IMR-90 (cell line): ENCODE data around the gene MYL6. TPM values are rescaled to one million over a fixed set of nuclear protein-coding genes. Genes with fewer than 3 reads are reported as not detected.
A peak's percentile ranks its signal among the peaks of the same experiment; 100 is the strongest.

ENCODE experiments used
- ATAC-seq: fragments of 200-7000 bp; cut with Tn5 transposase; 2 replicates; pipeline ENCODE4 v1.9.1; 2020; ENCODE audit warnings: low read depth, mild to moderate bottlenecking, moderate library complexity
- BruUV-seq: library from RNA; stranded (reverse); fragments of 400-500 nt; replicated peaks from 2 replicates; lab custom pipeline; 2021; lab: Mats Ljungman, UMichigan
- CTCF ChIA-PET: fragments of 300-600 bp; formaldehyde crosslinking; extraction: SDS; loops from one replicate; lab custom pipeline; 2021; ENCODE audit warnings: antibody characterized with exemption; lab: Yijun Ruan, JAX
- POLR2A ChIA-PET: fragments of 300-600 bp; sonication (Branson Sonifier 250); formaldehyde crosslinking; loops from one replicate; lab custom pipeline; 2022; ENCODE audit warnings: antibody characterized with exemption; ENCODE audit not compliant: unreplicated experiment; lab: Charles Lee
- DNase-seq: peaks from one replicate; pipeline ENCODE4 v3.0.0; 2013
- H2AFZ ChIP-seq: replicated peaks from 2 replicates; pipeline ENCODE3; 2013; ENCODE audit warnings: low read length, mild to moderate bottlenecking; ENCODE audit not compliant: poor library complexity
- H2AK5ac ChIP-seq: 2 replicates; pipeline ENCODE4 v1.6.1; 2013; ENCODE audit warnings: low read depth, low read length, inconsistent platforms
- H2AK9ac ChIP-seq: replicated peaks from 2 replicates; pipeline ENCODE3; 2013; ENCODE audit warnings: mild to moderate bottlenecking, low read depth, low read length, moderate library complexity; ENCODE audit not compliant: poor library complexity
- H2BK120ac ChIP-seq: 2 replicates; pipeline ENCODE4 v1.6.1; 2013; ENCODE audit warnings: low read depth, low read length, inconsistent platforms
- H2BK15ac ChIP-seq: 3 replicates; pipeline ENCODE4 v1.6.1; 2013; ENCODE audit warnings: low read depth, low read length, inconsistent platforms
- H2BK20ac ChIP-seq: 2 replicates; pipeline ENCODE4 v1.6.1; 2013; ENCODE audit warnings: low read depth, mild to moderate bottlenecking, inconsistent platforms, low read length, moderate library complexity
- H2BK5ac ChIP-seq: 2 replicates; pipeline ENCODE4 v1.6.1; 2013; ENCODE audit warnings: mild to moderate bottlenecking, low read depth, low read length, inconsistent platforms; ENCODE audit not compliant: poor library complexity, severe bottlenecking
- H3K14ac ChIP-seq: replicated peaks from 2 replicates; pipeline ENCODE4 v1.6.1; 2013; ENCODE audit warnings: low read depth, low read length, inconsistent platforms
- H3K18ac ChIP-seq: 2 replicates; pipeline ENCODE4 v1.6.1; 2013; ENCODE audit warnings: low read depth, low read length, control low read depth
- H3K23ac ChIP-seq: 2 replicates; pipeline ENCODE4 v1.6.1; 2013; ENCODE audit warnings: low read depth, low read length, inconsistent platforms
- H3K27ac ChIP-seq: 2 replicates; pipeline ENCODE4 v1.5.1; 2013; ENCODE audit warnings: mild to moderate bottlenecking, control low read depth, low read length; ENCODE audit not compliant: insufficient read depth
- H3K27me3 ChIP-seq: 2 replicates; pipeline ENCODE4 v1.6.1; 2013; ENCODE audit warnings: low read length; ENCODE audit not compliant: control insufficient read depth, insufficient read depth
- H3K36me3 ChIP-seq: 2 replicates; pipeline ENCODE4 v1.6.1; 2013; ENCODE audit warnings: low read length, mixed read lengths; ENCODE audit not compliant: control insufficient read depth, insufficient read depth
- H3K4ac ChIP-seq: 2 replicates; pipeline ENCODE4 v1.6.1; 2013; ENCODE audit warnings: low read depth, low read length, inconsistent platforms
- H3K4me1 ChIP-seq: 2 replicates; pipeline ENCODE4 v1.6.1; 2013; ENCODE audit warnings: low read length, mixed read lengths; ENCODE audit not compliant: control insufficient read depth, insufficient read depth
- H3K4me2 ChIP-seq: 2 replicates; pipeline ENCODE4 v1.6.1; 2013; ENCODE audit warnings: low read depth, mild to moderate bottlenecking, control low read depth, low read length, moderate library complexity
- H3K4me3 ChIP-seq: 2 replicates; pipeline ENCODE4 v1.5.1; 2013; ENCODE audit warnings: low read depth, mild to moderate bottlenecking, control low read depth, low read length, moderate library complexity; ENCODE audit not compliant: insufficient read depth
- H3K56ac ChIP-seq: 2 replicates; pipeline ENCODE4 v1.6.1; 2013; ENCODE audit warnings: low read length, inconsistent platforms; ENCODE audit not compliant: insufficient read depth; ENCODE audit errors: extremely low read depth
- H3K79me1 ChIP-seq, 2 experiments: 2 replicates each; pipeline ENCODE4 v1.6.1; 2013; ENCODE audit warnings: low read length in 2 of 2, inconsistent platforms in 1 of 2, low read depth in 1 of 2
- H3K9ac ChIP-seq: 2 replicates; pipeline ENCODE4 v1.6.1; 2013; ENCODE audit warnings: low read depth, low read length, control low read depth
- H3K9me1 ChIP-seq: 2 replicates; pipeline ENCODE4 v1.6.1; 2013; ENCODE audit warnings: low read length, inconsistent platforms; ENCODE audit not compliant: insufficient read depth
- H3K9me3 ChIP-seq: 2 replicates; pipeline ENCODE4 v1.6.1; 2013; ENCODE audit warnings: low read length; ENCODE audit not compliant: control insufficient read depth, insufficient read depth
- H4K20me1 ChIP-seq: 2 replicates; pipeline ENCODE4 v1.6.1; 2013; ENCODE audit warnings: low read length, inconsistent platforms; ENCODE audit not compliant: insufficient read depth
- H4K5ac ChIP-seq: 2 replicates; pipeline ENCODE4 v1.6.1; 2013; ENCODE audit warnings: mild to moderate bottlenecking, low read depth, low read length, control low read depth
- H4K8ac ChIP-seq, 2 experiments: 2 replicates each; pipeline ENCODE4 v1.6.1; 2013; ENCODE audit warnings: low read depth in 2 of 2, low read length in 2 of 2, control low read depth in 1 of 2, inconsistent platforms in 1 of 2
- H4K91ac ChIP-seq: 2 replicates; pipeline ENCODE4 v1.6.1; 2013; ENCODE audit warnings: low read depth, low read length, inconsistent platforms; ENCODE audit not compliant: insufficient read depth
- BHLHE40 ChIP-seq: fragments of 150-350 bp; IDR thresholded peaks from 2 replicates; pipeline ENCODE4 v1.6.1; 2016; ENCODE audit warnings: mild to moderate bottlenecking, low read depth, low read length
- FOS ChIP-seq: fragments of 150-350 bp; IDR thresholded peaks from 2 replicates; pipeline ENCODE4 v1.6.1; 2016; ENCODE audit warnings: low read depth, low read length
- WGBS, 2 experiments: methylation state at CpG; one replicate each; pipeline versions ENCODE4 v1.1.5 to v1.1.7; 2013; ENCODE audit warnings: missing lambda C conversion rate in 2 of 2; ENCODE audit not compliant: insufficient read length in 1 of 2; ENCODE audit errors: extremely low coverage in 2 of 2; 5-methylcytosine and 5-hydroxymethylcytosine counted together
- dilution Hi-C: fragments of 300-500 bp; cut with HindIII; formaldehyde crosslinking; loops from one replicate; pipeline ENCODE4 v1.14.3; 2018; ENCODE audit warnings: low sequenced_read_pairs; ENCODE audit not compliant: unreplicated experiment
- in situ Hi-C: fragments of 300-500 bp; cut with MboI; formaldehyde crosslinking; loops from 3 replicates; pipeline ENCODE4 v1.14.3; 2019; ENCODE audit warnings: low sequenced_read_pairs, inconsistent platforms, mixed read lengths
- intact Hi-C: fragments of 100-400 bp; cut with micrococcal nuclease; formaldehyde crosslinking; loops from 2 replicates; pipeline ENCODE4 v1.10.0; 2022
- polyA plus RNA-seq, 3 experiments: library from polyadenylated mRNA; depleted of rRNA; stranded (reverse); fragments of >200 nt; gene quantifications; 2 replicates each; pipeline ENCODE4 v1.2.3, GENCODE V29; 2012; ENCODE audit warnings: low replicate concordance in 1 of 3
- total RNA-seq: library from RNA; depleted of rRNA; stranded (reverse); fragments of >200 nt; gene quantifications from 2 replicates; pipeline ENCODE4 v1.2.3, GENCODE V29; 2012
- TF ChIP-seq, protein P1 (sequence below): fragments of 150-350 bp; IDR thresholded peaks from 2 replicates; pipeline ENCODE4 v1.6.1; 2016; ENCODE audit warnings: low read depth, mild to moderate bottlenecking, low read length, moderate library complexity, borderline replicate concordance
- TF ChIP-seq, protein P2 (sequence below): conservative IDR thresholded peaks from 2 replicates; pipeline ENCODE4 v1.5.1; 2012; ENCODE audit warnings: mild to moderate bottlenecking, low read depth, low read length, improper control_type of control experiment

The MYL6 gene
- total and polyA plus RNA-seq, 2 of the 4 experiments (the other 2 are of a cell fraction), result 4,816 to 6,979 TPM

DNA sequence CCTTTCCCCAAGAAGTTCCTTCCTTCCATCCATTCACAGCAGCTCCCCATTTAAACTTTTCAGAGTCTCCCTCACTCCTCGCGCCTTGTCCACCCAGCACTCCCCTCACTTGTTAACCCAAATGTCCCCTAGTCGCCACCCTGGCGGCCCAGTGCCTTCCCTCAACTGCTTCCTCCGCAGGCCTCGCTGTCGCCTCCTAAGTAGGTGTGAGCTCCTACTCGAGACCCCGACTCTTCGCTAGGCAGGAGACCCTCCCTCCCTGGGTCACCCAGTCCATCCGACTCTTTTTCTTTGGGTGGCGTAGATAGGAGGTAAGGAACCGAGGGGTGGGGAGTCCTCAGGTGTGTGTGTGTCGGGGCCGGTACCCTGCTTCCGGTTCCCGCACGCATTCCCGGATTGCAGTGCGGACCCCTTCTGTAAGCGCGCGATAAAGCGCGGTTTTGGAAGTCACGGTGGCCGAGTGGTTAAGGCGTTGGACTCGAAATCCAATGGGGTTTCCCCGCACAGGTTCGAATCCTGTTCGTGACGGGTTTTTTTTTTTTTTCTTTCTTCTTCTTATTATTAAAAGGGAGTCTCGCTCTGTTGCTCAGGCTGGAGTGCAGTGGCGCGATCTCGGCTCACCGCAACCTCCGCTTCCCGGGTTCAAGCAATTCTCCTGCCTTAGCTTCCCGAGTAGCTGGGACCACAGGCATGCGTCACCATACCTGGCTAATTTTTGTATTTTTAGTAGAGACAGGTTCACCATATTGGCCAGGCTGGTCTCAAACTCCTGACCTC lies 31.9 kb downstream of the MYL6 start:
- H3K4me2 ChIP-seq, result peak overlapping the region; percentile 93
- H3K56ac ChIP-seq, result peak overlapping the region; percentile 61; the same call in 1 of the 2 replicates
- peak overlapping the region; percentile 95 for H3K4ac ChIP-seq
- H2AFZ ChIP-seq, result peak overlapping the region; percentile 100
- TF ChIP-seq, protein P1, sequence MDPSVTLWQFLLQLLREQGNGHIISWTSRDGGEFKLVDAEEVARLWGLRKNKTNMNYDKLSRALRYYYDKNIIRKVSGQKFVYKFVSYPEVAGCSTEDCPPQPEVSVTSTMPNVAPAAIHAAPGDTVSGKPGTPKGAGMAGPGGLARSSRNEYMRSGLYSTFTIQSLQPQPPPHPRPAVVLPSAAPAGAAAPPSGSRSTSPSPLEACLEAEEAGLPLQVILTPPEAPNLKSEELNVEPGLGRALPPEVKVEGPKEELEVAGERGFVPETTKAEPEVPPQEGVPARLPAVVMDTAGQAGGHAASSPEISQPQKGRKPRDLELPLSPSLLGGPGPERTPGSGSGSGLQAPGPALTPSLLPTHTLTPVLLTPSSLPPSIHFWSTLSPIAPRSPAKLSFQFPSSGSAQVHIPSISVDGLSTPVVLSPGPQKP, result peak; percentile 52; the same call in 1 of the 2 replicates
- peak; percentile 17; the same call in 1 of the 2 replicates for TF ChIP-seq BHLHE40
- TF ChIP-seq FOS, result peak; percentile 80
- TF ChIP-seq, protein P2, sequence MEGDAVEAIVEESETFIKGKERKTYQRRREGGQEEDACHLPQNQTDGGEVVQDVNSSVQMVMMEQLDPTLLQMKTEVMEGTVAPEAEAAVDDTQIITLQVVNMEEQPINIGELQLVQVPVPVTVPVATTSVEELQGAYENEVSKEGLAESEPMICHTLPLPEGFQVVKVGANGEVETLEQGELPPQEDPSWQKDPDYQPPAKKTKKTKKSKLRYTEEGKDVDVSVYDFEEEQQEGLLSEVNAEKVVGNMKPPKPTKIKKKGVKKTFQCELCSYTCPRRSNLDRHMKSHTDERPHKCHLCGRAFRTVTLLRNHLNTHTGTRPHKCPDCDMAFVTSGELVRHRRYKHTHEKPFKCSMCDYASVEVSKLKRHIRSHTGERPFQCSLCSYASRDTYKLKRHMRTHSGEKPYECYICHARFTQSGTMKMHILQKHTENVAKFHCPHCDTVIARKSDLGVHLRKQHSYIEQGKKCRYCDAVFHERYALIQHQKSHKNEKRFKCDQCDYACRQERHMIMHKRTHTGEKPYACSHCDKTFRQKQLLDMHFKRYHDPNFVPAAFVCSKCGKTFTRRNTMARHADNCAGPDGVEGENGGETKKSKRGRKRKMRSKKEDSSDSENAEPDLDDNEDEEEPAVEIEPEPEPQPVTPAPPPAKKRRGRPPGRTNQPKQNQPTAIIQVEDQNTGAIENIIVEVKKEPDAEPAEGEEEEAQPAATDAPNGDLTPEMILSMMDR, result no peak; the same call in 1 of the 2 replicates
- DNase-seq (peak; percentile 85), ATAC-seq (peak; percentile 35)
- H4K91ac ChIP-seq, result peak overlapping the region; percentile 83
- H3K9me3 ChIP-seq, result no peaks in the 10 kb centered on the region
- H2AK5ac ChIP-seq, result peak overlapping the region; percentile 64; the same call in 1 of the 2 replicates
- H2AK9ac ChIP-seq, result peak overlapping the region; percentile 99
- H3K27me3 ChIP-seq, result no peaks in the 10 kb centered on the region
- dilution Hi-C loops, result no loop called here
- peak overlapping the region; percentile 83 for H4K5ac ChIP-seq
- peak overlapping the region; percentile 86 for H3K4me3 ChIP-seq
- H3K23ac ChIP-seq, result peak overlapping the region; percentile 91
- intact Hi-C loops, result loop anchor here (1.0 to 2.0 kb wide), 2 partner anchors 63 to 71 kb away; no protein-coding TSS in a partner anchor
- peaks cover 19 to 33% of the 10 kb centered on the region in 2 experiments; a peak in 3 of 4 replicates for H3K79me1 ChIP-seq
- H4K8ac ChIP-seq, result peak overlapping the region; percentile 83 to 94
- H3K4me1 ChIP-seq, result peaks cover 7% of the 10 kb centered on the region
- H3K9me1 ChIP-seq, result peaks cover 5% of the 10 kb centered on the region; the same call in 1 of the 2 replicates
- in situ Hi-C loops, result loop anchor here (5.0 kb wide), 1 partner anchor 63 kb away; the partner anchor contains the start of gene ESYT1
- peak overlapping the region; percentile 75 for H2BK5ac ChIP-seq
- H3K9ac ChIP-seq, result peak overlapping the region; percentile 77
- BruUV-seq, result no TSS peak
- peak overlapping the region; percentile 77; the same call in 1 of the 3 replicates for H2BK15ac ChIP-seq
- CTCF ChIA-PET, result interaction anchor here (0.6 to 2.6 kb wide), 14 partner anchors 9 to 274 kb away, joined by 3 to 27 read pairs (median 4); partner anchors contain the start of genes ANKRD52, ESYT1, RNF41 and ZC3H10
- POLR2A ChIA-PET, result interaction anchor here (0.6 to 1.1 kb wide), 3 partner anchors 24 to 72 kb away, joined by 3 to 7 read pairs (median 3); partner anchors contain the start of gene ZC3H10
- peak overlapping the region; percentile 95 for H3K14ac ChIP-seq
- H3K27ac ChIP-seq, result peak overlapping the region; percentile 83
- peak overlapping the region; percentile 65; the same call in 1 of the 2 replicates for H2BK20ac ChIP-seq
- H2BK120ac ChIP-seq, result peak overlapping the region; percentile 86
- no CpG with 5 or more reads among the region's 42 CpGs for WGBS, 2 experiments
- peak overlapping the region; percentile 36 for H3K18ac ChIP-seq
- H4K20me1 ChIP-seq, result peaks cover 14% of the 10 kb centered on the region; the same call in 1 of the 2 replicates
- H3K36me3 ChIP-seq, result peaks cover 7% of the 10 kb centered on the region
